Smooth muscle cell (in vitro differentiated cells): ENCODE measurements around the gene MAPK7. TPM values are rescaled to one million over a fixed set of nuclear protein-coding genes. Genes with fewer than 3 reads are reported as not detected.

Source experiments
- DNase-seq: peaks from one replicate; lab custom pipeline; 2025; ENCODE audit not compliant: unreplicated experiment; lab: John Stamatoyannopoulos, UW
- H2AFZ ChIP-seq: fragments of 200-600 bp; sonication (generic); 2 replicates; pipeline ENCODE4 v1.6.0; 2016; ENCODE audit warnings: antibody characterized with exemption, low read depth, mild to moderate bottlenecking
- H3F3A ChIP-seq: fragments of 200-600 bp; sonication (generic); 2 replicates; pipeline ENCODE4 v1.6.0; 2017; ENCODE audit warnings: antibody characterized with exemption, low read depth
- H3K27ac ChIP-seq: fragments of 200-600 bp; sonication (generic); 2 replicates; pipeline ENCODE4 v1.5.1; 2016; ENCODE audit warnings: low read depth, mild to moderate bottlenecking
- H3K27me3 ChIP-seq: fragments of 200-600 bp; sonication (generic); 2 replicates; pipeline ENCODE4 v1.6.1; 2016; ENCODE audit warnings: low read depth, mild to moderate bottlenecking
- H3K36me3 ChIP-seq: fragments of 200-600 bp; sonication (generic); 2 replicates; pipeline ENCODE4 v1.5.1; 2016; ENCODE audit warnings: low read depth
- H3K4me1 ChIP-seq: fragments of 200-600 bp; sonication (generic); 2 replicates; pipeline ENCODE4 v1.5.1; 2016; ENCODE audit warnings: low read depth
- H3K4me2 ChIP-seq: fragments of 200-600 bp; sonication (generic); 2 replicates; pipeline ENCODE4 v1.6.0; 2016; ENCODE audit warnings: mild to moderate bottlenecking
- H3K4me3 ChIP-seq: fragments of 200-600 bp; sonication (generic); 2 replicates; pipeline ENCODE4 v1.5.1; 2016; ENCODE audit warnings: mild to moderate bottlenecking
- H3K79me2 ChIP-seq: fragments of 200-600 bp; sonication (generic); 2 replicates; pipeline ENCODE4 v1.6.0; 2016; ENCODE audit warnings: low read depth, mild to moderate bottlenecking
- H3K9ac ChIP-seq: fragments of 200-600 bp; sonication (generic); 2 replicates; pipeline ENCODE4 v1.6.0; 2016; ENCODE audit warnings: low read depth
- H3K9me3 ChIP-seq: fragments of 200-600 bp; sonication (generic); replicated peaks from 2 replicates; pipeline ENCODE4 v1.5.1; 2016; ENCODE audit warnings: low read depth
- H4K20me1 ChIP-seq: fragments of 200-600 bp; sonication (generic); 2 replicates; pipeline ENCODE4 v1.6.0; 2016; ENCODE audit warnings: low read depth
- CTCF ChIP-seq: fragments of 200-600 bp; sonication (generic); IDR thresholded peaks from 2 replicates; pipeline ENCODE4 v1.5.1; 2017; ENCODE audit warnings: borderline replicate concordance, mild to moderate bottlenecking, antibody characterized with exemption; ENCODE audit not compliant: insufficient read depth, poor library complexity, severe bottlenecking
- WGBS: methylation state at CpG from one replicate; pipeline ENCODE4 v1.1.7; 2016; ENCODE audit warnings: low lambda C conversion rate; 5-methylcytosine and 5-hydroxymethylcytosine counted together
- polyA plus RNA-seq: library from polyadenylated mRNA; unstranded; fragments of >200 nt; fragmentation: Nextera tagmentation; extraction: Ambion mirVana; gene quantifications from 2 replicates; pipeline ENCODE4 v1.2.1, GENCODE V29; 2016
- total RNA-seq: library from RNA; depleted of rRNA; stranded (reverse); fragments of >200 nt; gene quantifications from 2 replicates; pipeline ENCODE4 v1.2.3, GENCODE V29; 2014

Gene MAPK7
- total and polyA plus RNA-seq, 2 experiments from 2014 or later: 9.1 to 36.3 TPM

- Histone ChIP-seq H3K9ac (no peak overlapping the region), H3K9me3 (no peaks in the 10 kb centered on the region), H3K27me3 (no peaks in the 10 kb centered on the region), H3K4me2 (no peak overlapping the region), H3K4me1 (no peaks in the 10 kb centered on the region), H3K27ac (no peak overlapping the region), H3K4me3 (no peak overlapping the region), H3K79me2 (no peaks in the 10 kb centered on the region), H3F3A (no peaks in the 10 kb centered on the region), H3K36me3 (peaks cover 3% of the 10 kb centered on the region), H4K20me1 (no peaks in the 10 kb centered on the region), H2AFZ (no peak overlapping the region)
- TF ChIP-seq CTCF: no peak
- no peak for DNase-seq
- 100% methylated on average over 1 of the region's 1 CpG for whole genome bisulfite sequencing
Measured at GRCh38 chr17:19333132-19333440, 45.2 kb upstream of the MAPK7 start.

GRCh38 chr17:19333736-19334290, 44.5 kb upstream of the MAPK7 start:
- DNase-seq: no peak
- Histone ChIP-seq H3K79me2 (no peaks in the 10 kb centered on the region), H3K4me3 (no peak overlapping the region), H3K9me3 (no peaks in the 10 kb centered on the region), H3K4me2 (no peak overlapping the region), H3F3A (no peaks in the 10 kb centered on the region), H3K4me1 (no peaks in the 10 kb centered on the region), H4K20me1 (no peaks in the 10 kb centered on the region), H3K27ac (no peak overlapping the region), H2AFZ (no peak overlapping the region), H3K36me3 (peaks cover 3% of the 10 kb centered on the region), H3K9ac (no peak overlapping the region), H3K27me3 (no peaks in the 10 kb centered on the region)
- TF ChIP-seq CTCF: no peak
- 91% methylated on average over 12 of the region's 12 CpGs for WGBS

- no peak overlapping the region for H3K4me2 ChIP-seq
- H3K27ac ChIP-seq: no peak overlapping the region
- DNase-seq: no peak
- H3F3A ChIP-seq: no peaks in the 10 kb centered on the region
- no peaks in the 10 kb centered on the region for H4K20me1 ChIP-seq
- WGBS: 98% methylated on average over 6 of the region's 6 CpGs
- no peak overlapping the region for H3K4me3 ChIP-seq
- no peak overlapping the region for H3K9ac ChIP-seq
- TF ChIP-seq CTCF: no peak
- no peaks in the 10 kb centered on the region for H3K27me3 ChIP-seq
- no peaks in the 10 kb centered on the region for H3K9me3 ChIP-seq
- no peaks in the 10 kb centered on the region for H3K4me1 ChIP-seq
- no peak overlapping the region for H2AFZ ChIP-seq
- peaks cover 3% of the 10 kb centered on the region for H3K36me3 ChIP-seq
- H3K79me2 ChIP-seq: no peaks in the 10 kb centered on the region
Measured at GRCh38 chr17:19334331-19334730, 44.0 kb upstream of the MAPK7 start.

- Histone ChIP-seq H3K4me2 (no peak overlapping the region), H2AFZ (no peak overlapping the region), H3K9me3 (no peaks in the 10 kb centered on the region), H3K79me2 (no peaks in the 10 kb centered on the region), H3F3A (peaks cover 2% of the 10 kb centered on the region), H3K9ac (no peak overlapping the region), H3K4me1 (no peaks in the 10 kb centered on the region), H3K27ac (no peak overlapping the region), H3K36me3 (peaks cover 3% of the 10 kb centered on the region), H3K4me3 (no peak overlapping the region), H3K27me3 (no peaks in the 10 kb centered on the region), H4K20me1 (no peaks in the 10 kb centered on the region)
- 94% methylated on average over 18 of the region's 18 CpGs for WGBS
- DNase-seq: no peak
- no peak for TF ChIP-seq CTCF
Measured at GRCh38 chr17:19335951-19336631, 42.2 kb upstream of the MAPK7 start.
